Effector memory CD8-positive, alpha-beta T cell (primary cell): ENCODE measurements around the gene EEPD1.
"Not testable (repeated sequence)": the region's sequence is repeated elsewhere in the genome, so short reads cannot be mapped to it uniquely, and the experiment has no call there.

ENCODE experiments used
- ATAC-seq: fragments of 150-1000 bp; cut with Tn5 transposase; replicated peaks from 2 replicates; pipeline ENCODE4 v1.10.0; 2021; ENCODE audit warnings: mild to moderate bottlenecking, moderate library complexity
- DNase-seq, 3 experiments: peaks; one replicate each; pipeline ENCODE4 v3.0.0; 2021
- H3K27ac Mint-ChIP-seq, 2 donors: one replicate each; pipeline ENCODE4 v1.8.0; 2022; ENCODE audit warnings: mild to moderate bottlenecking in 2 of 2, mixed read lengths in 2 of 2, moderate library complexity in 2 of 2
- H3K27me3 Mint-ChIP-seq, 2 donors: one replicate each; pipeline ENCODE4 v1.8.0; 2022; ENCODE audit warnings: mixed read lengths in 2 of 2
- H3K36me3 Mint-ChIP-seq: one replicate; pipeline ENCODE4 v1.8.0; 2022; ENCODE audit warnings: mild to moderate bottlenecking, moderate library complexity, mixed read lengths; ENCODE audit not compliant: insufficient read depth
- H3K4me1 Mint-ChIP-seq, 2 donors: one replicate each; pipeline ENCODE4 v1.8.0; 2022; ENCODE audit warnings: low read depth in 2 of 2, mixed read lengths in 2 of 2
- H3K4me3 Mint-ChIP-seq, 2 donors: one replicate each; pipeline ENCODE4 v1.8.0; 2022; ENCODE audit warnings: mild to moderate bottlenecking in 2 of 2, mixed read lengths in 2 of 2, moderate library complexity in 2 of 2
- H3K9me3 Mint-ChIP-seq, 2 donors: one replicate each; pipeline ENCODE4 v1.8.0; 2022; ENCODE audit warnings: mixed read lengths in 2 of 2
- total RNA-seq, 9 experiments: gene quantifications; one replicate each; lab custom pipeline; 2026; lab: John Stamatoyannopoulos, UW

Gene EEPD1
- total RNA-seq, result 1.6 to 12.5 (median 2.3) reads per million in 9 experiments

DNA sequence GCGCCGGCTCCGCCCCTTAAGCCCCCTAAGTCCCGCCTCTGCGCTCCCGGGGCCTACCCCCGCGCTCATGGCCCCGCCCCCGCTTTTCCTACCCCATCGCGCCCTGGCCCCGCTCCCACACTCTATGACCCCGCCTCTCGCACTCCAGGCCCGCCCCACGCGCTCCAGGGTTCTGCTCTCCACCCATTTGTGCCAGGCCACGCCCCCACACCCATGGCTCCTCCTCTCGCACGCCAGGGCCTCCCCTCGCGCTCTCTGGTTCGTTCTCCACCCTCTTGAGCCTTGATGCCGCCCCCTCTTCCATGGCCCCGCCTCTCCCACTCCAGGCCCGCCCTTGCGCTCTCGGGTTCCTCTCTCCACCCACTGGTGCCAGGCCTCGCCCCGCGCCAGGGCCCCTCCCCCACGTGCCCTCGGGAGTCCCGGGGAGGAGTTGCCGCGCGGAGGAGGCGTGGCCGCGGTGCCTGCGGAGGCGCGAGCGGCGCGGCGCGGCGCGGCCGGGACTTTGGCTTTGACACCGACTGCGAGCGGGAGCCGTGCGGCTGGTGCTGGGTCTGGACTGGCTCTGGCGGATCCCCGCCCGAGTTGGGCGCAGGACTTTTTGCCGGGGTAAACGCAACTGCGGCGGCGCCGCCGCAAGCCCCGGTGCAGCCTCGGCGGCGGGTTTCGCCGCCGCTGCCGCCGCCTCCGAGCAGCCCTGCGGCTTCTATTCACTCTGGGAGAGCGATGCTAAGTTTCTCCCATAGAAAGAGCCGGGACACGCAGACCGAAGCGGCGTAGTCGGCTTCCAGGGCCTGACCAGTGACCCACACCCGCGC is at the start of gene EEPD1:
TSS of gene EEPD1 (plus strand) at position 499 of the 815 bp plus-strand sequence. CDS start 1,071 bp downstream, outside the sequence.
- H3K9me3 Mint-ChIP-seq, result no peaks in the 10 kb centered on the region
- H3K4me3 Mint-ChIP-seq, result peak within 1 kb of the TSS; percentile 67 to 69
- no peaks in the 10 kb centered on the region for H3K36me3 Mint-ChIP-seq
- peak; percentile 92 for ATAC-seq
- peak within 1 kb of the TSS in 1 of 2 donors; percentile 13 for H3K27ac Mint-ChIP-seq
- H3K27me3 Mint-ChIP-seq, result no peaks in the 10 kb centered on the region
- peak; percentile 100 for DNase-seq
- peaks cover 14 to 20% of the 10 kb centered on the region in 2 donors for H3K4me1 Mint-ChIP-seq

DNA sequence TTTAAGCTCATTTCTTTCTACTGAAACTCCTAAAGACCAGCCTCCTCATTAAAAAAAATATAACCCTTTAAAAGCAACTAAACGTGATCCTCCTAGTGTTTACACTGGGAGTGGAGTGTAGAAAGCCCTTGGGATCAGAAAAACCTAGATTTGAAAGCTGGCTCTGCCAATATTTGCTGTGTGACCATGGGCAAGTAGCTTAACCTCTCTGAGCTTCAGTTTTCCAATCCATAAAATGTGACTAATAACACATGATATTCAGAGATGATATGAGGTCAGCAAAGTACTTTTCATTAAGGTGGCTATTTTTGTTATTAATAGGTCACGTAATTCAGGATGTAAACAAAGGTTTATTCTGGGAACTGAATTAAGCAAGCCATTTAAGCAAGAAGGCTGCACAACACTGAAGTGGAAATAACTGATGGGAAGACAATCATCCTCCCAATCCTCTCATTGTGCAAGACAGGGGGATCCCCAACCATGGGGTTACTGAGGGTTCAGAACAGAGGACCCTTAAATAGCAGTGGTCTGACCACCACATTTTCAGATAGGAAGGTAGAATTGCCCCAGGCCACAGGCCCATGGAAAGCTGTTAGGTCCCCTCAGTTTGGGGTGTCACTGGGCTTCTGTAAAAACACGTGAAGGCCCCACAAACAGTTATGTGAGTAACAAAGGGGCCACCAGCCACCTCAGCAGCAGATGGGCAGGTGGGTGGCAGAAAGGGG is 49.1 kb upstream of the EEPD1 start:
- no peak overlapping the region for H3K4me3 Mint-ChIP-seq
- H3K4me1 Mint-ChIP-seq, result no peaks in the 10 kb centered on the region
- no peak for DNase-seq
- H3K27me3 Mint-ChIP-seq, result peaks cover 0 to under 1% of the 10 kb centered on the region in 2 donors
- H3K36me3 Mint-ChIP-seq, result no peaks in the 10 kb centered on the region
- H3K27ac Mint-ChIP-seq, result no peak overlapping the region
- ATAC-seq, result no peak
- H3K9me3 Mint-ChIP-seq, result no peaks in the 10 kb centered on the region

DNA sequence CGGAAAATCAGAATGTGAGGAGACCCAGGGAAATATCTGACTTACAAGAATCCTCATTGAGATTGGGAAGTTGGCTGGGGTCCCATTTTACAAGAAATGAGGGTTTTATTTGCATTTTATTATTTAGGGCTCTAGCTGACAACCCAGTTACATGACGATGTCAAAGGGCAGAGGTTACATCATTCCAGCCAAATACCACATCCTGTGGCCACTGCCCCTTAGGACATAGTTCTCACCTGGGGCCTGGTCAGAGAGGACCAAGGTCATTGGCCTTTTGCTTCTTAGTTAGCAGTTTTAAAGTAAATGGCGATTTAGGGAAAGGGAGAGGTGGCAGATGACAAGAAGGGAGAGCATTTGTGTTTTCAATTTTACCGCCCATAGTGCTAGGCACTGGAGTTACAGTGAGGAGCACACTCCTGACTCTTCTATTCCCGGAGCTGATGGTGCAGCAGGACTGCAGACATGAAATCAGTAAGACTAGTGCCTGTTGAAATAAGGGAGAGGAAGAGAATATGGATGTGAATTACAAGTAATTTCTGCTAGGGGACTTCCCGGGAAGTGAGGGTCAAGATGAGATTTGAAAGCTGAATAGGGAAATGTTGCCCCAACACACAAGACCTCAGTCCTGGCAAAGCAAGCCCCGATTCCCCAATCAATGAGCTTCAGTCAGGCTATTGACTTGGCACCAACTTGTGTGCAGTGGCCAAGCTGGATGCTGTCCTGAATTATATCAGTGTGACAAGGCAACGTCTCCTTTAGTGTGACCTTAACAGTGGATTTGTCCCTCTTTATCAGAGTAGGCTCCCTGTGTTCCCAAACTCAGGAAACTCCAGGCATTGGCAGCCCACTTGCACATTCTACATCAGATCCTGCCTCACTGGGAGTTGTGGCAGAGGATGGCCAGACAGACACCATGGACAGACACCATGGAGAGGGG is 45.8 kb upstream of the EEPD1 start:
- H3K4me3 Mint-ChIP-seq, H3K4me1 Mint-ChIP-seq, ATAC-seq, H3K9me3 Mint-ChIP-seq, H3K36me3 Mint-ChIP-seq, H3K27ac Mint-ChIP-seq, H3K27me3 Mint-ChIP-seq, DNase-seq: not testable (repeated sequence)

DNA sequence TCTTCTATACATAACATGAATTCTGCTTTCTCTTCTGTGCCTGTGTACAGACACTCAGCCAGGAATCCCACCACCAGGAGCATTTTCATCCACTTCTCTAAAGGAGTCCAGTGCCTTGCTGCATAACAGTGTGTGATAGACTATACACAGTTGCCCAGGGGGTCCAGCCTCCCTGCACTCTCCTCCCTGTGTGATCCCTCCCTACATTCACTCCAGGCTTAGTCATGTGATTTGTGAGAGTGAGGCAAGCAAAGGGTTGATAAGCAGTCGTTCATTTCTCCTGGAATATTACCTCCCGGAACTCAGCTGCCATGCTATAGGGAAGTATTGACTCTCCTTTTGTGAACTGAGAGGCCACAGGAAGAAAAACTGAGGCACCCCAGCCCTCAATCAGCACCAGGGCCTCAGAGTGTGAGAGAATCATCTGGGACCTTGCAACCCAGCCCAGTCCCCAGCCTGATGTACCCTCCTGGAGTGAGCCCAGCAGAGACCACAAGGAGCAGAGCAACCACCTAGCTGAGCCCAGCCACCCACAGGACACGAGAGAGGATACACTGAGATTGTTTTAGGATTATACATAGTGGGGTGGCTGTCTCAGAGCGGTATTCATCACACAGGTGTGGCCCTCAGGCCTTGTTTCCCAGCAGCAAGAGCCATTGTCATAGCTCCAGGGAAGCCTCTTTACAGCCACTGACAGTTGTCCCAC is 45.0 kb upstream of the EEPD1 start:
- peaks cover 0 to 2% of the 10 kb centered on the region in 2 donors for H3K4me1 Mint-ChIP-seq
- H3K27ac Mint-ChIP-seq, result no peak overlapping the region
- peaks cover 0 to 4% of the 10 kb centered on the region in 2 donors for H3K27me3 Mint-ChIP-seq
- no peak overlapping the region for H3K4me3 Mint-ChIP-seq
- no peak for ATAC-seq
- no peak for DNase-seq
- H3K36me3 Mint-ChIP-seq, result no peaks in the 10 kb centered on the region
- no peaks in the 10 kb centered on the region for H3K9me3 Mint-ChIP-seq

DNA sequence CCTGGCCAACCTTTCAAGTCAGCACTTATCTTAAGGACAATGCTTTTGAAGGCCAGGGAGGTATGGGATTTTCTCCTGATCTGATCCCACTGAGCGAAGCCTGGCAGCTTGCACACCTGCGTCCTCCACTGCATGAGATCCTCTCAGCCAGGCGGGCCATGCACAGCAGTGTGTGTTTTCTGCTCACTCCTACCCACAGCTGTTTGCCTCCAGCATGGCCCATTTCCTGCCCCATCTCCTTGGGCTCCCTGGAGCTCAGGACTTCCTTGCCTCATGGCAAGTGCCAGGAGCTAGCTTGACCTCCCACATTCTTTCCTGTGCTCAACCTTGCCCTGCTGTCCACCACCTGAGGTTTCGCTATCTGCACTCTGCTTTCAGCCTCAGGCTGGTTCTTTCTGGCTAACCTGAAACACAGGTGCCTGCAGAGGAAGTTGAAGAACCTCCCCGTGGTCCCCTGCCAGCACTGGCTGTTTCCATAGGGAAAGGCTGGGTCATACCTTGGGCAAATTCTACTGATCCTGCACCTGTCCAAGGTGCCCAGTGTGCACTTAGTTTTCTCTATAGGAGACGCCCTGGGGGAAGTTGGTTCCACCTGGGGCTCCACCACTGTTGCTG is 43.9 kb upstream of the EEPD1 start:
- H3K36me3 Mint-ChIP-seq, result no peaks in the 10 kb centered on the region
- no peak for ATAC-seq
- peaks cover 0 to 4% of the 10 kb centered on the region in 2 donors for H3K27me3 Mint-ChIP-seq

DNA sequence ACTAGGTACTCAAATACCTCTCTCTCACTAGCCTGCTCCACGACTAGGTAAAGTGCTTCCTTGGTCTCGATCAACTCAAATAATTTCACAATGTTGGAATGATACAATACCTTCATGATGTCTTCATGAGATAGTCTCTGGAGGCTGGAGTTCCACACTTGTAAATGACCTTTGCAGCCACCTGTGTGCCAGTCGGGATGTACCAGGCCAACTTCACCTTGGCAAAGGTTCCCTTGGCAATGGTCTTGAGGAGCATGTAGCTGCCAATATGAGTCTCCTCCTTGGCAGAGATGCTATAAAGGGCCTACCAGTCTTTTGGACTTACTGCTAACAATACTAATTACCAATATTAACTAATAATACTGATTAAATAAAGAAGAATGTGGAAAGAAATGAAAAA is 42.5 kb upstream of the EEPD1 start:
- Mint-ChIP-seq H3K27me3 (peaks cover 0 to 14% of the 10 kb centered on the region in 2 donors), H3K4me3 (no peak overlapping the region), H3K27ac (no peak overlapping the region), H3K9me3 (no peaks in the 10 kb centered on the region), H3K36me3 (no peaks in the 10 kb centered on the region), H3K4me1 (peaks cover 0 to 6% of the 10 kb centered on the region in 2 donors)
- DNase-seq (no peak), ATAC-seq (no peak)

More for the DNA sequence above, 43.9 kb upstream of the EEPD1 start:
- no peak overlapping the region for H3K27ac Mint-ChIP-seq
- H3K4me3 Mint-ChIP-seq, result no peak overlapping the region
- DNase-seq, result no peak
- H3K4me1 Mint-ChIP-seq, result peaks cover 0 to 2% of the 10 kb centered on the region in 2 donors
- no peaks in the 10 kb centered on the region for H3K9me3 Mint-ChIP-seq

DNA sequence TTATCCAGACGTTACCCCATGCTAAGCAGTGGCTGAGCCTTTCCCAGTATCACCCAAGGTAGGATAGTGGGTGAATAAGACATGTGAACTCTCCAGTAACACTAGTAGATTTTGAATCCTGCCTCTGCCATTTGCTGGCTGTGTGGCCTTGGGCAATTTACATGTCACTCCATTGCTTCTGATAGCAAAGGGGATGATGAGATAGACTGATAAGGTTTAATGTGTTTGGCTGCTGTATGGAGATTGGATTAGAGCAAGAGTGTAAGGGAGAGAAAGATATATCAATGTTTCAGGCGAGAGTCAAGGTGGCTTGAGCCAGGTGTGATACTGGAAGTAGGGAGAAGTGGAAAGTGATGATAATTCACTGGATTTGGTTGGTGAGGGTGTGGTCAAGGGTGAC is 40.1 kb upstream of the EEPD1 start:
- DNase-seq (no peak), ATAC-seq (no peak)
- H3K4me1 Mint-ChIP-seq, result peaks cover 12 to 22% of the 10 kb centered on the region in 2 donors
- peaks cover 18 to 25% of the 10 kb centered on the region in 2 donors for H3K27me3 Mint-ChIP-seq
- no peak overlapping the region for H3K27ac Mint-ChIP-seq
- H3K36me3 Mint-ChIP-seq, result no peaks in the 10 kb centered on the region
- H3K4me3 Mint-ChIP-seq, result no peak overlapping the region
- no peaks in the 10 kb centered on the region for H3K9me3 Mint-ChIP-seq

DNA sequence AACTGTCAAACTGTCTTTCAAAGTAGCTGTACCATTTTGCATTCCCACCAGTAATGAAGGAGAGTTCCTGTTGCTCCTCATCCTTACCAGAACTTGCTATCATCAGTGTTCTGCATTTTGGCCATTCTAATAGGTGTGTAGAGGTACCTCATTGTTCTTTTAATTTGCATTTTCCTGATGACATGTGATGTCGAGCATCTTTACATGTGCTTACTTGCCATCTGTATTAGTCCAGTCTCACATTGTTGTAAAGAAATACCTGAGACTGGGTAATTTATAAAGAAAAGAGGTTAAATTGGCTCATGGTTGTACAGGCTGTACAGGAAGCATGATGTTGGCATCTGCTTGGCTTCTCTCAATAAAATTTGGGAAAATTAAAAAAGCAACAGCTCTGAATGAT is 38.7 kb upstream of the EEPD1 start:
- no peaks in the 10 kb centered on the region for H3K36me3 Mint-ChIP-seq
- H3K9me3 Mint-ChIP-seq, result no peaks in the 10 kb centered on the region
- peak overlapping the region; percentile 15 to 19 for H3K27ac Mint-ChIP-seq
- no peak for DNase-seq
- ATAC-seq, result no peak
- H3K4me1 Mint-ChIP-seq, result peaks cover 12 to 23% of the 10 kb centered on the region in 2 donors
- peaks cover 24 to 27% of the 10 kb centered on the region in 2 donors for H3K27me3 Mint-ChIP-seq
- no peak overlapping the region for H3K4me3 Mint-ChIP-seq

DNA sequence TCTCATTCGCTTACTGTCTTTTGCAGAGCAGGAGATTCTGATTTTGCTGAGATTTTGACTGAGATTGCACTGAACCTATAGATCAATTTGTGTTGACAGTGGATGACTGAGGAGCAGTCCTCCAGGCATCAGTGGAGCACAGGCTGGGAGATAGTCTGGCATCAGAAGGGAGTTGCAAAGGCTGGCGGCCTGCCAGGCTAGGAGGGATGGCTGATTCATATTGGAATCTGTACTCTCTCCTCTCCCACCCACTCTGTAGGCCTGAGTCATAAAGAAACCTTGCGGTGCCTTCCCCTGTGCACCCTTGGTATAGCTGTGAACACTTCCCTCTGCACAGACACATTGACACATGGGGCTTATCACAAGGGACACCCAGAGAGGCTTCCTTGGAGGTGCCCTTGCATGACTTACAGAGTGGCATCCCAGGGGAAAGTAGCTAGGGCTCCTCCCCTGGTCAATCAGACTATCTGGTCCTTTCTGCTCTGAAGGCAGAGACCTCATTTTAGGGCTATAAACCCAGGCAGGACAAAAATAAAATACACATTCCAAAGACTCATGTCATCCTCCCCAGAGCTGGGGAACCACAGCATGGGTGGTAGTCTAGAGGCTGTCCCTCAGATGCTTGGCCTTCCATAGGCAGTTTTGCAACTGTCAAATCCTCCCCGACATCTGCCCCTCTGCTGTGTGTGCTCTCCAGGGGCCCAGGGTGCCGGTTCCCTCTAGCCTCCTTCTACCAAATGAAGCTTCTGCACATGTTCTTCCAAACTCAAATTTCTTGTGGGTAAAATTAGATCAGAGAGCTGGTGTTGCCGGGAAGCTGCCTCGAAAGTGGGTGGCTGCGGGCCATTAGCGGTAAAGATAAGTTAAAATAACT is 37.4 kb upstream of the EEPD1 start:
- no peaks in the 10 kb centered on the region for H3K36me3 Mint-ChIP-seq
- DNase-seq, result no peak
- H3K27me3 Mint-ChIP-seq, result peaks cover 24 to 27% of the 10 kb centered on the region in 2 donors
- no peak overlapping the region for H3K4me3 Mint-ChIP-seq
- peaks cover 12 to 23% of the 10 kb centered on the region in 2 donors for H3K4me1 Mint-ChIP-seq
- H3K27ac Mint-ChIP-seq, result peak overlapping the region; percentile 0 to 80
- peak; percentile 74 for ATAC-seq
- no peaks in the 10 kb centered on the region for H3K9me3 Mint-ChIP-seq

DNA sequence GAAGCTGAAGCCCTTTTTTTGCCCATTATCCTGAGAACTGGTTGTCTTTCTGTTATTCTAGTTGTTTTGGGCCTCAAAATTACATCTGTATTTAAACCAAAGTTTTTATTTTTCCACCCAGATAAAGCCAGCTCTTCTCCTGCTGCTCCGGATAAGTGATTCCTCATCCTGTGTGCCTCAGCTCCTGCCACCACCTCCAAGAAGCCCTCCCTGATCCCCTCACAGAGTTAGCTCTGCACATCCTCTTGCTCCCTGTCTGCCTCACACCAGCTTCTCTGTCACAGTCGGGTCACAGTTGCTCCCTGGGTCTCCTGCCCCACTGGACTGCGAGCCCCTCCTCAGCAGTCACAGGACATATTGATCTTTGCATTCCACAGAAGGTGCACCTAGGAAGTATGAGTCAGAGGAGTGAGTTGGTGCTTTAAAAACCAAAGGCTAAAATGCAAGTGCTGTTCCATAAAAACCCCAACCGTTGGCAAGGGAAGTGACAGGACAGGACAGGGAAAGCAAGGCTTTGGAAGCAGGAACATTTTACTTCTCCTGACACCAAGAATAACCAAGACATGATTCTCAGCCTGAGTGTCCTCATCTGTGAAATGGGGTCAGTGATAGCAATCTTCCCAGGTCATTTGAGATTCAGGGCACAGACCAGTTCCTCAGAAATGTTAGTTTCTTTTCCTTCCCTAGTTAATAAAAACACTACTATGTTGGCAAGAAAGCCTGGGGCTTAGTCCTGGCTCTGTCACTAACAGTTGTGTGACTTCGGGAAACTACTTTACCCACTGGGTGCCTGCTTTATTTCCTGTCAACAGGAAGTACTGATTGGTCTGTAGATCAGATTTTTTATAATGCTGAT is 36.5 kb upstream of the EEPD1 start:
- ATAC-seq, result peak; percentile 31
- Mint-ChIP-seq H3K4me3 (peak overlapping the region; percentile 6 to 7), H3K27me3 (peaks cover 24 to 27% of the 10 kb centered on the region in 2 donors), H3K27ac (peak overlapping the region; percentile 1 to 80), H3K9me3 (no peaks in the 10 kb centered on the region), H3K4me1 (peaks cover 12 to 23% of the 10 kb centered on the region in 2 donors), H3K36me3 (no peaks in the 10 kb centered on the region)
- DNase-seq, result no peak
